WTC11 (cell line): ENCODE measurements around the gene ABHD12. TPM values are rescaled to one million over a fixed set of nuclear protein-coding genes. Genes with fewer than 3 reads are reported as not detected.
A peak's percentile ranks its signal among the peaks of the same experiment; 100 is the strongest.

ENCODE experiments used
- ATAC-seq: fragments of 200-7000 bp; cut with Tn5 transposase; 2 replicates; pipeline ENCODE4 v1.10.0; 2021; ENCODE audit warnings: mild to moderate bottlenecking, moderate library complexity
- CTCF ChIA-PET: fragments of 300-600 bp; sonication (Branson Sonifier 250); formaldehyde crosslinking; loops from one replicate; lab custom pipeline; 2021; ENCODE audit warnings: antibody characterized with exemption; lab: Charles Lee
- POLR2A ChIA-PET: fragments of 350-600 bp; sonication (Branson Sonifier 250); formaldehyde crosslinking; loops from one replicate; lab custom pipeline; 2021; ENCODE audit warnings: antibody characterized with exemption; lab: Charles Lee
- DNase-seq: peaks from one replicate; pipeline ENCODE4 v3.0.0; 2021; ENCODE audit warnings: low spot score
- H3K27ac Mint-ChIP-seq: 2 replicates; pipeline ENCODE4 v1.8.0; 2021; ENCODE audit warnings: mixed read lengths
- H3K27me3 Mint-ChIP-seq: 2 replicates; pipeline ENCODE4 v1.8.0; 2021; ENCODE audit warnings: low read depth, mild to moderate bottlenecking, moderate library complexity, mixed read lengths
- H3K36me3 Mint-ChIP-seq: 2 replicates; pipeline ENCODE4 v1.8.0; 2021; ENCODE audit warnings: mixed read lengths
- H3K4me1 Mint-ChIP-seq: 2 replicates; pipeline ENCODE4 v1.8.0; 2022; ENCODE audit warnings: mixed read lengths
- H3K4me3 Mint-ChIP-seq: 2 replicates; pipeline ENCODE4 v1.8.0; 2021; ENCODE audit warnings: mild to moderate bottlenecking, moderate library complexity, mixed read lengths
- H3K9me3 Mint-ChIP-seq: 2 replicates; pipeline ENCODE4 v1.8.0; 2021; ENCODE audit warnings: mixed read lengths
- ATF3 ChIP-seq: sonication (generic); formaldehyde crosslinking; conservative IDR thresholded peaks from 2 replicates; pipeline ENCODE4 v1.8.1; 2022; ENCODE audit warnings: mild to moderate bottlenecking, missing genetic modification reagents
- FOXJ3 ChIP-seq: sonication (generic); formaldehyde crosslinking; IDR thresholded peaks from 2 replicates; pipeline ENCODE4 v1.9.0; 2021; ENCODE audit warnings: missing genetic modification reagents, mild to moderate bottlenecking, borderline replicate concordance
- FOXP1 ChIP-seq: sonication (generic); formaldehyde crosslinking; IDR thresholded peaks from 2 replicates; pipeline ENCODE4 v1.8.0; 2022; ENCODE audit warnings: missing genetic modification reagents, mild to moderate bottlenecking, moderate library complexity, borderline replicate concordance
- GRHL2 ChIP-seq: fragments of 250-450 bp; sonication (Bioruptor Pico); IDR thresholded peaks from 2 replicates; pipeline ENCODE4 v1.8.0; 2022; ENCODE audit warnings: mild to moderate bottlenecking, moderate library complexity; ENCODE audit not compliant: insufficient replicate concordance, severe bottlenecking
- NFATC4 ChIP-seq: fragments of 250-450 bp; sonication (Bioruptor Pico); IDR thresholded peaks from 2 replicates; pipeline ENCODE4 v1.9.0; 2021; ENCODE audit warnings: mild to moderate bottlenecking
- OVOL2 ChIP-seq: fragments of 250-450 bp; sonication (Bioruptor Pico); IDR thresholded peaks from 2 replicates; pipeline ENCODE4 v1.9.0; 2021; ENCODE audit warnings: mild to moderate bottlenecking, borderline replicate concordance
- PREB ChIP-seq: sonication (generic); formaldehyde crosslinking; IDR thresholded peaks from 2 replicates; pipeline ENCODE4 v1.8.1; 2022; ENCODE audit warnings: mild to moderate bottlenecking, missing genetic modification reagents, moderate library complexity, borderline replicate concordance
- TEAD1 ChIP-seq: sonication (generic); formaldehyde crosslinking; IDR thresholded peaks from 2 replicates; pipeline ENCODE4 v1.8.0; 2022; ENCODE audit warnings: mild to moderate bottlenecking, missing genetic modification reagents
- ZNF423 ChIP-seq: fragments of 250-450 bp; sonication (Bioruptor Pico); IDR thresholded peaks from 2 replicates; pipeline ENCODE4 v2.1.2; 2022; ENCODE audit warnings: mild to moderate bottlenecking, moderate library complexity
- total RNA-seq: library from RNA; stranded (reverse); gene quantifications from 3 replicates; pipeline ENCODE4 v1.2.3, GENCODE V29; 2021
- TF ChIP-seq, protein P1 (sequence below): sonication (generic); formaldehyde crosslinking; IDR thresholded peaks from 2 replicates; pipeline ENCODE4 v1.8.1; 2023; ENCODE audit warnings: mild to moderate bottlenecking, missing genetic modification reagents
- TF ChIP-seq, protein P2 (sequence below): sonication (generic); formaldehyde crosslinking; IDR thresholded peaks from 2 replicates; pipeline ENCODE4 v1.8.0; 2023; ENCODE audit warnings: missing genetic modification reagents, mild to moderate bottlenecking, borderline replicate concordance
- TF ChIP-seq, protein P3 (sequence below): fragments of 250-450 bp; sonication (Bioruptor Pico); IDR thresholded peaks from 2 replicates; pipeline ENCODE4 v1.9.0; 2021; ENCODE audit warnings: mild to moderate bottlenecking, borderline replicate concordance

The ABHD12 gene
- total RNA-seq, 1 experiment from 2014 or later, result 63.1 TPM

- no peak overlapping the region; the same call in 1 of the 2 replicates for H3K27ac Mint-ChIP-seq
- H3K4me1 Mint-ChIP-seq, result peaks cover 28% of the 10 kb centered on the region
- peaks cover 3% of the 10 kb centered on the region; the same call in 1 of the 2 replicates for H3K36me3 Mint-ChIP-seq
- no peaks in the 10 kb centered on the region for H3K9me3 Mint-ChIP-seq
- POLR2A ChIA-PET, result no interaction called here
- no peaks in the 10 kb centered on the region for H3K27me3 Mint-ChIP-seq
- CTCF ChIA-PET, result interaction anchor here (1.6 to 5.1 kb wide), 3 partner anchors 46 to 102 kb away, joined by 5 to 78 read pairs (median 5); no protein-coding TSS in a partner anchor
- no peak overlapping the region for H3K4me3 Mint-ChIP-seq
- no peak for ATAC-seq
- TF ChIP-seq, protein P1, sequence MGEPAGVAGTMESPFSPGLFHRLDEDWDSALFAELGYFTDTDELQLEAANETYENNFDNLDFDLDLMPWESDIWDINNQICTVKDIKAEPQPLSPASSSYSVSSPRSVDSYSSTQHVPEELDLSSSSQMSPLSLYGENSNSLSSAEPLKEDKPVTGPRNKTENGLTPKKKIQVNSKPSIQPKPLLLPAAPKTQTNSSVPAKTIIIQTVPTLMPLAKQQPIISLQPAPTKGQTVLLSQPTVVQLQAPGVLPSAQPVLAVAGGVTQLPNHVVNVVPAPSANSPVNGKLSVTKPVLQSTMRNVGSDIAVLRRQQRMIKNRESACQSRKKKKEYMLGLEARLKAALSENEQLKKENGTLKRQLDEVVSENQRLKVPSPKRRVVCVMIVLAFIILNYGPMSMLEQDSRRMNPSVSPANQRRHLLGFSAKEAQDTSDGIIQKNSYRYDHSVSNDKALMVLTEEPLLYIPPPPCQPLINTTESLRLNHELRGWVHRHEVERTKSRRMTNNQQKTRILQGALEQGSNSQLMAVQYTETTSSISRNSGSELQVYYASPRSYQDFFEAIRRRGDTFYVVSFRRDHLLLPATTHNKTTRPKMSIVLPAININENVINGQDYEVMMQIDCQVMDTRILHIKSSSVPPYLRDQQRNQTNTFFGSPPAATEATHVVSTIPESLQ (CRISPR knock-in tag), result no peak
- 0 out of 2 replicates have a peak, but pooled peaks have one; percentile 16 for TF ChIP-seq ZNF423 (CRISPR knock-in tag)
- no peak for DNase-seq
These were observed 93.3 kb downstream of the ABHD12 start for GRCh38 chr20:25297141-25297905.

GRCh38 chr20:25296094-25297093 lies 94.2 kb downstream of the ABHD12 start:
- ATAC-seq, result 0 out of 2 replicates have a peak, but pooled peaks have one; percentile 2
- Mint-ChIP-seq H3K36me3 (peaks cover 3% of the 10 kb centered on the region; the same call in 1 of the 2 replicates), H3K4me3 (no peak overlapping the region), H3K27me3 (no peaks in the 10 kb centered on the region), H3K4me1 (peaks cover 28% of the 10 kb centered on the region), H3K9me3 (no peaks in the 10 kb centered on the region), H3K27ac (peak overlapping the region; percentile 57; the same call in 1 of the 2 replicates)
- TF ChIP-seq PREB (CRISPR knock-in tag), result no peak
- 0 out of 2 replicates have a peak, but pooled peaks have one; percentile 21 for TF ChIP-seq TEAD1 (CRISPR knock-in tag)
- peak; percentile 40 for DNase-seq
- CTCF ChIA-PET, result interaction anchor here (0.7 to 5.1 kb wide), 23 partner anchors 11 to 285 kb away, joined by 3 to 78 read pairs (median 5); partner anchors contain the start of genes ABHD12, GINS1 and PYGB
- POLR2A ChIA-PET, result interaction anchor here (1.6 kb wide), 1 partner anchor 48 kb away, joined by 5 read pairs; the partner anchor contains the start of gene PYGB

DNA sequence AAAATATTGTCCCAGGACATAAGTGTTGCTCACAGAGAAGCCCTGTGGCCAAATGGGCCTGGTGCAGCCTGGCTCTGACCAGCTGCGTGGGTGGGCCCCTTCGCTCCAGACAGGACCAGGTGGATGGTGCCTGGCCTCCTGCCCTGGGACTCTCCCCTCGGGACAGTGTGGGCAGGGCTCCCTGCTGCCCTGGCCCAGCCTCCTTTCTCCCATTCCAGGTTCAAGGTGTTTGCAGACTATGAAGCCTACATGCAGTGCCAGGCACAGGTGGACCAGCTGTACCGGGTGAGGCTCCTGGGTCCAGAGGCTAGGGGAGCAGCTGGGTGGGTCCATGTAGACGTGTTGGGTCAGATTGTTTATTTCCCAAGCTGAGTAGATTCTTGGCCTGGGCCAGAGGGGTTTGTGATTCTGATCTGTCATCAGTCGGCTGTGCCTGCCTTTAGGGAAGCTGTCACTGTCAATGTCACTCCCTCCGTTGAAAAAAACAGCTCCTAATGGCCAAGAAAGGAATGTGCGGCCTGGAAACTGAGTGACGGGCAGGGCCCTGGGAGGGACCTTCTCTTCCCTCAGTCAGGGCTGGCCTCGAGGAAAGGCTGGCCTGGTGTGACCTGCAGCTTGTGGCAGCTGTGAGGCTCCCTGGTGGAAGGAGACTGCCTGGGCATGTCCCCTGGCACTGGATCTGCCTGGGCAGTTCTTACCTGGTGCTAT lies 95.1 kb downstream of the ABHD12 start:
- Mint-ChIP-seq H3K9me3 (no peaks in the 10 kb centered on the region), H3K27ac (peak overlapping the region; percentile 57; the same call in 1 of the 2 replicates), H3K27me3 (no peaks in the 10 kb centered on the region), H3K4me1 (peaks cover 28% of the 10 kb centered on the region), H3K36me3 (peaks cover 3% of the 10 kb centered on the region; the same call in 1 of the 2 replicates), H3K4me3 (no peak overlapping the region)
- ChIA-PET CTCF (interaction anchor here (0.6 to 5.1 kb wide), 26 partner anchors 12 to 286 kb away, joined by 3 to 78 read pairs (median 4); partner anchors contain the start of genes ABHD12, GINS1 and PYGB), POLR2A (interaction anchor here (1.6 kb wide), 1 partner anchor 48 kb away, joined by 5 read pairs; the partner anchor contains the start of gene PYGB)
- ATAC-seq, result no peak; the same call in 1 of the 2 replicates
- no peak for DNase-seq
- TF ChIP-seq, protein P2, sequence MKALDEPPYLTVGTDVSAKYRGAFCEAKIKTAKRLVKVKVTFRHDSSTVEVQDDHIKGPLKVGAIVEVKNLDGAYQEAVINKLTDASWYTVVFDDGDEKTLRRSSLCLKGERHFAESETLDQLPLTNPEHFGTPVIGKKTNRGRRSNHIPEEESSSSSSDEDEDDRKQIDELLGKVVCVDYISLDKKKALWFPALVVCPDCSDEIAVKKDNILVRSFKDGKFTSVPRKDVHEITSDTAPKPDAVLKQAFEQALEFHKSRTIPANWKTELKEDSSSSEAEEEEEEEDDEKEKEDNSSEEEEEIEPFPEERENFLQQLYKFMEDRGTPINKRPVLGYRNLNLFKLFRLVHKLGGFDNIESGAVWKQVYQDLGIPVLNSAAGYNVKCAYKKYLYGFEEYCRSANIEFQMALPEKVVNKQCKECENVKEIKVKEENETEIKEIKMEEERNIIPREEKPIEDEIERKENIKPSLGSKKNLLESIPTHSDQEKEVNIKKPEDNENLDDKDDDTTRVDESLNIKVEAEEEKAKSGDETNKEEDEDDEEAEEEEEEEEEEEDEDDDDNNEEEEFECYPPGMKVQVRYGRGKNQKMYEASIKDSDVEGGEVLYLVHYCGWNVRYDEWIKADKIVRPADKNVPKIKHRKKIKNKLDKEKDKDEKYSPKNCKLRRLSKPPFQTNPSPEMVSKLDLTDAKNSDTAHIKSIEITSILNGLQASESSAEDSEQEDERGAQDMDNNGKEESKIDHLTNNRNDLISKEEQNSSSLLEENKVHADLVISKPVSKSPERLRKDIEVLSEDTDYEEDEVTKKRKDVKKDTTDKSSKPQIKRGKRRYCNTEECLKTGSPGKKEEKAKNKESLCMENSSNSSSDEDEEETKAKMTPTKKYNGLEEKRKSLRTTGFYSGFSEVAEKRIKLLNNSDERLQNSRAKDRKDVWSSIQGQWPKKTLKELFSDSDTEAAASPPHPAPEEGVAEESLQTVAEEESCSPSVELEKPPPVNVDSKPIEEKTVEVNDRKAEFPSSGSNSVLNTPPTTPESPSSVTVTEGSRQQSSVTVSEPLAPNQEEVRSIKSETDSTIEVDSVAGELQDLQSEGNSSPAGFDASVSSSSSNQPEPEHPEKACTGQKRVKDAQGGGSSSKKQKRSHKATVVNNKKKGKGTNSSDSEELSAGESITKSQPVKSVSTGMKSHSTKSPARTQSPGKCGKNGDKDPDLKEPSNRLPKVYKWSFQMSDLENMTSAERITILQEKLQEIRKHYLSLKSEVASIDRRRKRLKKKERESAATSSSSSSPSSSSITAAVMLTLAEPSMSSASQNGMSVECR (CRISPR knock-in tag), result no peak
- TF ChIP-seq TEAD1 (CRISPR knock-in tag) (no peak), OVOL2 (CRISPR knock-in tag) (no peak), FOXP1 (no peak), ATF3 (no peak), NFATC4 (CRISPR knock-in tag) (no peak), FOXJ3 (CRISPR knock-in tag) (no peak), GRHL2 (CRISPR knock-in tag) (no peak)
- TF ChIP-seq, protein P3, sequence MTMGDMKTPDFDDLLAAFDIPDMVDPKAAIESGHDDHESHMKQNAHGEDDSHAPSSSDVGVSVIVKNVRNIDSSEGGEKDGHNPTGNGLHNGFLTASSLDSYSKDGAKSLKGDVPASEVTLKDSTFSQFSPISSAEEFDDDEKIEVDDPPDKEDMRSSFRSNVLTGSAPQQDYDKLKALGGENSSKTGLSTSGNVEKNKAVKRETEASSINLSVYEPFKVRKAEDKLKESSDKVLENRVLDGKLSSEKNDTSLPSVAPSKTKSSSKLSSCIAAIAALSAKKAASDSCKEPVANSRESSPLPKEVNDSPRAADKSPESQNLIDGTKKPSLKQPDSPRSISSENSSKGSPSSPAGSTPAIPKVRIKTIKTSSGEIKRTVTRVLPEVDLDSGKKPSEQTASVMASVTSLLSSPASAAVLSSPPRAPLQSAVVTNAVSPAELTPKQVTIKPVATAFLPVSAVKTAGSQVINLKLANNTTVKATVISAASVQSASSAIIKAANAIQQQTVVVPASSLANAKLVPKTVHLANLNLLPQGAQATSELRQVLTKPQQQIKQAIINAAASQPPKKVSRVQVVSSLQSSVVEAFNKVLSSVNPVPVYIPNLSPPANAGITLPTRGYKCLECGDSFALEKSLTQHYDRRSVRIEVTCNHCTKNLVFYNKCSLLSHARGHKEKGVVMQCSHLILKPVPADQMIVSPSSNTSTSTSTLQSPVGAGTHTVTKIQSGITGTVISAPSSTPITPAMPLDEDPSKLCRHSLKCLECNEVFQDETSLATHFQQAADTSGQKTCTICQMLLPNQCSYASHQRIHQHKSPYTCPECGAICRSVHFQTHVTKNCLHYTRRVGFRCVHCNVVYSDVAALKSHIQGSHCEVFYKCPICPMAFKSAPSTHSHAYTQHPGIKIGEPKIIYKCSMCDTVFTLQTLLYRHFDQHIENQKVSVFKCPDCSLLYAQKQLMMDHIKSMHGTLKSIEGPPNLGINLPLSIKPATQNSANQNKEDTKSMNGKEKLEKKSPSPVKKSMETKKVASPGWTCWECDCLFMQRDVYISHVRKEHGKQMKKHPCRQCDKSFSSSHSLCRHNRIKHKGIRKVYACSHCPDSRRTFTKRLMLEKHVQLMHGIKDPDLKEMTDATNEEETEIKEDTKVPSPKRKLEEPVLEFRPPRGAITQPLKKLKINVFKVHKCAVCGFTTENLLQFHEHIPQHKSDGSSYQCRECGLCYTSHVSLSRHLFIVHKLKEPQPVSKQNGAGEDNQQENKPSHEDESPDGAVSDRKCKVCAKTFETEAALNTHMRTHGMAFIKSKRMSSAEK (CRISPR knock-in tag), result no peak
